Activated T-helper 1 cell treated with anti-CD3 and anti-CD28 coated beads, Interleukin-2, amount 50 U/mL, for 16 hours (primary cell): ENCODE data around the gene EPB41.
"Not testable (repeated sequence)": the region's sequence is repeated elsewhere in the genome, so short reads cannot be mapped to it uniquely, and the experiment has no call there.

Experiments used
- DNase-seq, 2 donors: peaks; one replicate each; pipeline ENCODE4 v3.0.0-alpha.2; 2020; ENCODE audit warnings: low read depth in 1 of 2, low spot score in 1 of 2

EPB41 gene

DNA sequence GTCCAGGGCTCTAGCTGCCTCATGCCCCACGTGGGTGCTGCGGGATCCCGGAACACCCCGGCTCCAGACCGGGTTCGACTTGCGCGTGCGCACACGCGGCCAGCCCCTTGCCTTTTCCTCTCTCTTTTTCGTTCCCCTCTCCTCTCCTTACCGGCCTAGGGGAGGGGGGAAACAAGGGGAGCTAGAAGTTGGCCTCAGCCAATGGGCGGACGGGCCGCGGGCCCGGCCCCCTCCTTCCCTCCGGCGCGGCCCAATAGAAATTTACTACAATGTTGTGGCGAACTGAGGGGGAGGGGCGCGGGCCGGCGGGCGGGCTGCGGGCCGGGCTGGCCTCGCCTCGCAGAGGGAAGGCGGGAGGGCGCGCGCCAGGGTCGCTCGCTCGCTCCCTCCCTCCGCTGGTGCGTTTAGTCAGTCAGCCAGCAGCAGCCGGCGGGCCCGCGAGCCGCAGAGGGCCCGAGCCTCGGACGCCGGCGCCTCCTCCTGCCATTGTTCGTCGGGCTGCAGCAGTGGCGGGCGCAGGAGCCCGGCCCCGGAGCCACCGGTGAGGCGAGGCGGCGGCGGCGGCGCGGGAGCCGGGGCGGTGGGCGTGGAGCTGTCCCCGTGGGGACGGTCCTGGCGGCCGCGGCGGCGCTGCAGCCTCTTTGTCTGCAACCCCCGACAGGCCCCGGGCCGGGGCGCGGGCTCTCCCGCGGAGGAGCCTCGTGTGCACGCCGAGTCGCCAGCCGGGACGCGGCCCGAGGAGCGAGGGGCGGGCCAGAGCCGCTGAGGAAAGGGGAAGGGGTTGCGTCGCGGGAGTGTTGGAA, at the start of gene EPB41:
EPB41 (plus strand) TSS at position 342 of the 803 bp plus-strand sequence. CDS start 72,869 bp downstream, outside the sequence.
- peak; percentile 82 to 85 for DNase-seq

DNA sequence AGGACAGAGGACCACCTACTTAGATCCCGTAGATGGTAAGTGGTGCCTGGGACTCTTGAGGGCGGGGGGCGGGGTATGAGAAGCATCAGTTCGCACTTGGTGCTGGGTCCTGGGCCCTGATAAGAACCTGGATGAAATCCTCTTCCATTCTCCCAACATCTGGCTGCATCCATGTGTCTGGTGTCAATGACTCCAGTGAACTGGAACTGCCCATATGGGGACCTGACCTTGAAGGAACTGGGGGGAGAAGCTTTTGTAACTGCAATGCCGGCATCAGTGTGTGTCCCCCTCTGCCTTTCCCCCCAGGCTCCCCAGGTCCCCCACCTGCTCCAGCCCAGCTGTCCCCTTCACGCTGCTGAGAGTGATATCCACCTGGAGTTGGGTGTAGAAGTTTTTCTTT, 49.7 kb upstream of the EPB41 start:
- no peak for DNase-seq

DNA sequence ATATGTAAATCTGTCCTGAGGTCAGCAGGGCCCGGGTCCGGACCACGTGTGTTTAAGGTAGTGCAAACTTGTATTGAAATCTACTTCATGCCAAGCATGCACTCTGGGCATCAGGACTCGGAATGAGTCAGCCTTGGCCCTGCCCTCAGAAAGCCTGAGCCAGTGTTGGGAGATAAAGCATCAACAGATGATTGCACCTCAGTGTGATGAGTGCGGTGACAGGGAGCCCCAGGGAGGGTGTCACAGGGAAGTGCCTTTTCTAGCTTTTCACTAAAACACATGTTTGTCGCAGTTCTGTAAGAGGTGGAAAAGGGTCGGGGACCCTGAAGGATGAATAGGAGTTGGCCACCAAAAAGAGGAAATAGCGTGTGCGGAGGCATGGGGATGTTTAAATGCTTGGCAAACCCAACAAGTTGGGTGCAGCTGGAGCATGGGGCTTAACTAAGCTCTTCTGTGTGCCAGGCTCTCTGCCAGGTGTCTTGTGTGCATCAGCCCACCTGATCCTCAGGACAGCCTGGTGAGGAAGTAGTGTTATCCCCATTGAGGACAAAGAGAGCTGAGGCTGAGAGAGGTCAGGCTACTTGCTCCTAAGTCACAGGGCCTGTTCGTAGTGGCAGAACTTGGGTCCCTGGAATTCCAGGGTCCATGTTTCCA, 48.2 kb upstream of the EPB41 start:
- DNase-seq: no peak

DNA sequence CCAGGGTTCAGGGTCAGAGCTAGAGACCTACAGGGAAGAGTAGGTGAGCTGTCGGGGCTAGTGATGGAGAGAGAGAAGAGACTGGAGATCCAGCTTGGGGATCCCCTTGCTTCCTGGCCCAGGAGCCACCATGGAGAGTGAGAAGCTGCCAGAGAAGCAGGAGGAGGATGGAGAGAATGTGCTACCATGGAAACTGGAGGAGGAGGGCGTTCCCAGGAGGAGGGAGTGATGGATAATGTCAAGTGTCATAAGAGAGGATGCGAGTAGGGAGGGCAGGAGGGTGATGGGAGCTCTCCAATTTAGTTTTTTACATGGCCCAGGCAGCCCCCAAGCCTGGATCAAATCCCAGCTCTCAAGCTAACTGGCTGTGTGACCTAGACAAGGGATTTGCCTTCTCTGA, 46.5 kb upstream of the EPB41 start:
- no peak for DNase-seq

DNA sequence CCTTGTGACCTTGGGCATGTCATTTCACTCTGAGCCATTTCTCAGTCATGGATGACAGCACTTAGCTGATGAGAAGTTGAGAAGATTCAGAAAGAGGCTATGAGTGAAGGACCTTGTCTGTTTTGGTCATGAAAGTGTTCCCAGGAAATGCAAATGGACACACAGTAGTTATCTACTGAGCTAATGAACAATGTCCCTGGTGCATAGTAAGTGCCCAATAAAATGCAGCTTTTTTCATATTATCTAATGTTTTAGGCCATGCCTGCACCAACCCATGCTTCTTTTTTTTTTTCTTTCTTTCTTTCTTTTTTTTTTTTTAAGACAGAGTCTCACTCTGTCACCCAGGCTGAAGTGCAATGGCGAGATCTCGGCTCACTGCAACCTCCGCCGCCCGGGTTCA, 44.4 kb upstream of the EPB41 start:
- no peak for DNase-seq

DNA sequence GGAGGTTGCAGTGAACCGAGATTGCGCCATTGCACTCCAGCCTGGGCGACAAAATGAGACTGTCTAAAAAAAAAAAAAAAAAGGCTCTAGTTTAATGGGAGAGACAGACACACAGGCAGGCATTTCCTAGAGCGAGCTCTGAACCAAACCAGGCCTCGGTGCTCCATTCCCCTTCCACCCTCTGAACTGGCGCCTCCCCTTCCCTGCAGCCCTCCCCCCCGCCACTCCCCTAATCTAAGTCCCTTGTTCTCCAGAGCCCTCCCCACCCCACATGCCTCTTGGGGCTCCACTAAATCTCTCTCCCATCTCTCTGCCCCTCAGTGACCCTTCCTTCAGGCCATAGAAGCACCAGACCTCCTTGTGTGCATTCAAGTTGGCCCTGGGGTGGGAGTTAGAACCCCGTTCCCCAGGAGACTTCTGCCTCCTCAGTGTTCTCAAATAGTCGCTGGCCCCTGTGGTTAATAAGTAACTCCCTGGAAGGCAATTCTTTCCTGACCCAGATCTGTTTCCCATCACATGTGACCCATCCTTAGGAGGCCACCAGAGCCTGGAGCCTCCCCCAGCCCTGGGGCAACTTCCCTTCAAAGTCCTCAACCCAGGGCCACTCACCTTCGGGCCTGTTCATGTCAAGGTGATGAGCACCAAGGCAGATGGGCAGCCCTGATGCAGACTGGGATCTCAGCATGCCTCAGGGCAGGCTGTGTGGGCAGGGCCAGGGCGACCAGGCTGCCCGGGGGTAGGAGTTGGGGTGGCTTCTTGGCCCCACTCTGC, 42.6 kb upstream of the EPB41 start:
- no peak for DNase-seq

DNA sequence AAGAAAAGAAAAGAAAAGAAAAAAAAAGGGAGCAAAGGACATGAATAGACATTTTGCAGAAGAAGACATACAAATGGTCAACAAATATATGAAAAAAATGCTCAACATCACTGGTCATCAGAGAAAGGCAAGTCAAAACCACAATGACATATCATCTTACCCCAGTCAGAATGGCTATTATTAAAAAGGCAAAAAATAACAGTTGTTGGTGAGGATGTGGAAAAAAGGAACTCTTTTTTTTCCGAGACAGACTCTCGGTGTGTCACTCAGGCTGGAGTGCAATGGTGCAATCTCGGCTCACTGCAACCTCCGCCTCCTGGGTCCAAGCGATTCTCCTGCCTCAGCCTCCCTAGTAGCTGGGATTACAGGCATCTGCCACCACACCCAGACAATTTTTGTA, 39.2 kb upstream of the EPB41 start:
- DNase-seq: not testable (repeated sequence)

DNA sequence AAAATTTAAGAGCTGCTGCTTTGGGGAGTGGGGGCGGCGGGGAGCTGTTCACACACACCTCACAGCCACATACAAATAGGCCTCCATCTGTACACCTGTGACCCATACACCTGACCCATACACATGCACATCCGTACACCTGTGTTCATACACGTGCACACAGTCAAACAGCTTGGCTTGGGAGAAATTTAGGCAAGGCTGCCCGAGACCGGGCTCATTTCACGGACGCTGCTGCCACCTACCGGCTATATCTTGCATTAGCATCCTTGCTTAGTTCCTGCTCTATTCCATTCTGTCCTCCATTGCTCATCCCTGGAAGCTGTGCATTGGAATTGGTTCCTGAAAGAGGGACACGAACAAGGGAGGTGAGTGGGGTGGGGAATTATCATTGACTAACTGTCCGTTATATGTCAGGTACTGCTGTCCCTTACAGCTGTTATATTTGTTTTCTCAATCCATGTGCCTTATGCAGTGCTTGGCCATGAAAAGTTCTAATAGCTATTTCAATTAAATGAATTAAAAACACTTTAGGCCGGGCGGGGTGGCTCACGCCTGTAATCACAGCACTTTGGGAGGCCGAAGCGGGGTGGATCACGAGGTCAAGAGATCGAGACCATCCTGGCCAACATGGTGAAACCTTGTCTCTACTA, 37.1 kb upstream of the EPB41 start:
- DNase-seq: peak; percentile 59 to 61

DNA sequence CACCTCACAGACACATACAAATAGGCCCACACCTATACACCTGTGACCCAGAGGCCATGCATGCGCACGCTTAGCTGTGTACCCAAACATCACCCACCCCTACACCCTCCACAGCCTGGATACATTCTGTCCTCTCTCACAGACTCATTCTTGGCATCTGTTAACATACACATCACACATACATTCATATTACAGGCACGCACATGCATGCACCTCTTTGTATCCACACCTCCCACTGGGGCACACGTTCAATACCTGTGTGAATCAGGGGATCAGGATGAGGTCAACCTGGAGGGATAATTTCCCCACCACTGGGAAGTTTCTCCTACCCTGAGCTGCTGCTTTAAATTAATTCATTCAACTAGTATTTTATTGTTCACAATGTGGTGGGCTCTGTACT, 35.6 kb upstream of the EPB41 start:
- no peak for DNase-seq

DNA sequence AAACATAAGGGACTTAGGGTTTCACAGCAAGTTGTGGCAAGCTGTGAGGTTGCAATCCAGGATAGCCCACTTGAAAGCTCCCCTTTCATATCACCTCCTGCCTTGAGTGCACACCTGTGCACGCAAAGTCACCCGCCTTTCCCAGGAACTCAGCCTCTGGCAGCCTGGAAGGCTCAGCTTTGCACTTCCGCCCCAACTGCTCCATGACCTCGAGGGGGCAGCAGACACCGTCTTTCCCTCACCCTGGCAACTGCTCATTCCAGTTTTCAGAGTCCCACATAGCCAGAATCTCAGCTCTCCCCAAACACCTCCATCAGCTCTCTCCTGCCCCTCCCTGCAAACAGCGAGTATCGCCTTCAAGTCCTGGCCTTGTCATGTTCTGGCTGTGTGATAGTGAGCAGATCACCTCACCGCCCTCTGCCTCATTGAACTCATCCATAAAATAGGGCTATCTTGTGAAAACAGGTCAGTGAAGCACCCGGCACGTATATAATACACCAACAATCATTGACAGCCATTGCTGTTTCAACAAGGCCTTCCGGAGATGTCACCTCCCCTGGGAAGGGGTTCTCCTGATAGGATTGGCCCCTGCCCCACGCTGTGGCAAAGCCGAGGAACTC, 32.2 kb upstream of the EPB41 start:
- DNase-seq: peak; percentile 59 to 67

DNA sequence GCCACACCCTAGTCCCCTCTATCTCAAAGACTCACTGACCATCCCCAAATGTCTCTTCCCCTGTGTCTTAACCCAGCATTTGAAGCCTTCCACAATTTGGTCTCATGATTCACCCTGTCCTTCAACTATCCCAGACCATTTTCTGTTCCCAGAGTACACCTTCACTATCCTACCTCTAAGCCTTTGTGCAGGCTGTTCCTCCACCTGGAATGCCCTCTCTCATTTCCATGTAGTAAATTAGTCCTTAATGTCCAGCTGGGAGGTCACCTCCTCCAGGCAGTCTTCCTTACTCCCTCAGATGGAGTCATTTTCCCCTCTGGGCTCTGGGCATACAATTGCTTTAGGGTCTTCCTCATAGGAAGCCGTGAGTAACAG, 31.1 kb upstream of the EPB41 start:
- DNase-seq: no peak

DNA sequence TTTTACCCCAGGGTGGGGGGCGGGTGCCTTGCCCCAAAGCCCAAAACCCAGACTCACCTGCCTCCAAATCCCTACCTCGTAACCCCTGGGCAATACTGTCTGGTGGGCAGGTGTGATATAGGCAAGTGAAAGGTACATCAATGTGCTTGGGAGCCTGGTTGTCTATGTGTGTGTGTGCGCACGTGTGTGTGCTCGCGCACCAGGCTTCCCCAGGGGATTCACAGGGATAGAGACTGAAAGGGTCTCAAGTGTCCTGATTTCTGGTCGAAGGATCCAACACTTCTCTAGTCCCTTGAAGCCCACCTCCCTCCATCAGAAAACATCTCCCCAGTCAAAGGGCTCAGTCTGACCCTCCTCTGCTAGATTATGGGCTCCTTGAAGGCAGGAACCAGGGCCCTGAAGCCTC, 28.9 kb upstream of the EPB41 start:
- DNase-seq: no peak

DNA sequence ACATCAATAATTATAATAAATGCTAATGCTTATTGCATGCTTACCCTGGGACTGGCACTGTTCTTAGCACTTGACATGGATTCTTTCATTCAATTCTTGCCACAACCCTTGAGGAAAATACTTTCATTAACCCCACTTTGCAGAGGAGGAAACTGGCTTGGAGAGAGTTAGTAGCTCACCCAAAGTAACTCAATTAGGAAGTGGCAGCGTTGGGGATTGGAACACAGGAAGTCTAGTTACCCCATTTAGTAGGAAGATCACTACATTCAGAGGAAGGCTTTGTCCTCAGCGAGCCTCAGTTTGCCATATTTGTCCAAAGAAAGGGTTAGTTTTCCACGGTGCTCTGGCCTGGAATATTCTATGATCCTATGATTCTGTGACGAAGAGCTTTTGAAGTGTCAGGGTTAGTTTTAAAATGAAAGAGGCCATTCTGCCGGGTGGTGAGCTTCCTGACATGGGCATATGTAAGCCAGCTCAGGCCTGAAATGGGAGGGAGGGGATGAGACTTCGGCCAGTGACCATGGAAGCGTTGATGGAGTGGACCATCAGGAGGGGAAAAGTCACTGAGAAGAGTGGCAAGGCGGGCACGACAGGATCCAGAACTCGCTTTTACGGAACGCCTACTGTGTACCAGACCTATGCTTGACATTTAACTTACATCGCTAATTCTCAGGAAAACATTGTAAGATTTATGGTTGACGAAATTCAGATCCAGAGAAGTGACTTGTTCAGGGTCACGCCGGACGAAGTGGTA, 28.2 kb upstream of the EPB41 start:
- DNase-seq: no peak

DNA sequence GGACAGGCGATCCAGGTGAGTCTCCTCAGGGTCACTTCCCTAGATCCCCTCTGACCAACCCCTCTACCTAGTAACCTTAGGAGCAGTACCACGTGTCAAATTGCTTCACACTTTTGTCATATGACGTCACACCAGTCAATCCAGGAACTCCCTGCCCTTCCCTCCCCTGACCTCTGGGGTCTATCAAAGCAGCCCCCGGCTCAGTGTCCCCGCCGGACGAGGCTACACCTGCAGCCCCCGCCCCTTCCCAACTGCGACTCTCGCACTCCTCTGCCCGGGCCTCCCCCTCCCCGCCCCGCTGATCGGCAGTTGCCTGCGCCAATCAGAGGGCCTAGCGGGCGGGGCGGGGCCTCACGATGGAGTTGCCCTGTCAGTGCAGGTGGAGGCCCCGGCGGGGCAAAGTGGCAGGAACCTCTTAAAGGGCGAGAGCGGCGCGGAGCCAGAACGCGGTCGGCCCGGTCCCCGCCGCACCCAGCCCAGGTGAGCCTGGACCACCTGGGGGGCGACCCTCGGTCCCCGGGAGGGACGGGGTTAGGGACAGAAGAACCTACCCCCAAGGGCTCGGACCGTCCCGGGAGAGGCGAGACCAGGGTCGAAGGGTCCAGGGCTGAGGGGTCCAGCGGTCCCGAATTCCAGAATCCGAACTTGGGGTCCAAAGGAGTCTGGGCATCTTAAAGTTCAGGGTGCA, 27.5 kb upstream of the EPB41 start:
- DNase-seq: peak; percentile 74 to 85

DNA sequence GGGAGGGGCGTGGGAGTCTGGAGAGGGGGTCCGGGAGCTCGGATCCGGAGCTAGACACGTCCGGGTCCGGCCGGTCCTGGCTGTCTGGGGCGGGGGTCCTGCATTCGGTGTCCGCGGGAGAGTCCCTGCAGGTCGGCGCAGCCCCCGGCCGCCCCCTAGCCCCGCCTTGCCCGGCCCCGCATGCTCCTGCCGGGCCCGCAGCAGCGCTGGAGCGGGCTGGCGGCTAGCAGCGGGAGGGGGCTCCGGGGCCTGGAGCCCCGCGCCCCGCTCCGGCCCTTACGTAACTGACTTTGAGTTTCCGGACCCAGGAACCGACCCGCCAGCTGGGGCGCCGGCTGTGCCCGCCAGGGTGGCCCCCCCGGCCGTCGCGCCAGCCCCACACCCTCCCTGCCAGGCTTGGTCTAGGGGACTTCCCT, 26.9 kb upstream of the EPB41 start:
- DNase-seq: peak; percentile 35 to 45

DNA sequence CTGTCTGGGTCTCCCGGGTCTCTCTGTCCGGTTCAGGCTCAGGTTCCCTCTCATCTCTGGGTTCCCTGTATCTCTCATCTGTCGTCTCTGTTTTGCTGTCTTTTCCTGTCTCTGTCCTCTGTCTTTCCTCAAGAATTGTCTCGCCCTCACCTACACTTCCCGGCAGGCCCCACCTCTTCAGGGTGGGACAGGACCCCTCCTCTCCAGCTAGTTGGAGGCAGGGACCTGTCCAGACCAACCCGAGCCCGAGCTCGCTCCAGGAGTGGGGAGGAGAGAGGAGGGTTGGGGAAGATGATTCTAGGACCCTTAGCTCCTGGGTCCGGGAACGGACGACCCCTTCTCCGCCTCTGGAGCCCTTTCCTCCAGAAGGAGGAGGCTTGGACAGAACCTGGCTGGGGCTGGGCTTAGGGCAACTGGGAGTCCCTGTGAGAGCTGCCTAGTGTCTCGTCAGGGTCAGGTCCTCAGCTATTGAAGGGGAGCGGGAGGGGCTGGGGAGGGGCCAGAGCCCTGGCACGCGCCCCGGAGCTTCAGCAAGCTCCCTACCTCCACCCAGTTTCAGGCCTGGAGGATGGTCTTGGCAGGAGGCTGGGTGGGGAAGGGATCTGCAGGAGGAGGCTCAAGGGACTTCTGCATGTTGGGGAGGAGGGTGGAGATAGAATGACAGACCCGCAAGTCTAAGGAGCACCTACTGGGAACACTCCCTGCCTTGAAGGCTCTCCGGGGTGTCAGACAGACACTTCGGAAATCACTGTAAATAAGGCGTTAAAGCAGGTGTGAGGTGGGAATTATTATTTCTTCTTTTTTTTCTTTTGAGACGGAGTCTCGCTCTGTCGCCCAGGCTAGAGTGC, 26.3 kb upstream of the EPB41 start:
- no peak for DNase-seq

DNA sequence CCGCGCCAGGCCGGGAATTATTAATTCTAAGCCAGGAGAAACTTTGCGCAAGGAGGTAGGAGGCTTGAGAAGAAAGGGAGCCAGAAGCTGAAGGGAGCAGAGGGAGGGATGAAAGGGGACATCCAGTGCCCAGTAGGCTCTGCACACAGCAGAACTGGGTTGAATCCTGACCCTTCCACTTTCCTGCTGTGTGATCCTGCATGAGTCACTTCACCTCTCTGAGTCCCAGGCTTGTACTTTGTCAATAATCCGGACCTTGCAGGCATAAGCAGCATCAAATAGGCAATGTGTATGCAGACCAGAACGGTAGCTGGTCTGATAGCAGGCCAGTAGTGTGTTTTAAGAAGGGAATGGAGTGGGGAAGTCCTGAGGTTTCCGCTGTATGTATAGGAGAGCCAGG, 25.5 kb upstream of the EPB41 start:
- no peak for DNase-seq

DNA sequence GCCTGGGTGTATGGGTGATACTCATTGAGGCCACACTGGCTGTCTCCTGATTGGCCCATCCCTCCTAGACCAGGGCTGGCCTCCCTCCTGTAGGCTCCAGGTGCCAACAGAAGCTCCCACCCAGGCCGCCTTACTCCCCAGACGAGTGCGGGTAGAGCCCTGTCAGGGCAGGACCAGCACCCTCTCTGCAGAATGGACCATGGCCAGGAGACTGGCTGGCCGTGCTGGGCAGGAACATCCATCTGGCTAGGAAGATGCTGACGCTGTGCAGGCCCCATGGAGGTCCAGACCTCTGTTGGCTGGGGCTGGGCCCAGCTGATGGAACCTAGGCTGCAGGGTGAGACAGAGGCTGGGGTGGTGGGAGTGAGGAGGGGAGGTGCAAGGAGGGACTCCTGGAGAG, 25.0 kb upstream of the EPB41 start:
- DNase-seq: no peak

DNA sequence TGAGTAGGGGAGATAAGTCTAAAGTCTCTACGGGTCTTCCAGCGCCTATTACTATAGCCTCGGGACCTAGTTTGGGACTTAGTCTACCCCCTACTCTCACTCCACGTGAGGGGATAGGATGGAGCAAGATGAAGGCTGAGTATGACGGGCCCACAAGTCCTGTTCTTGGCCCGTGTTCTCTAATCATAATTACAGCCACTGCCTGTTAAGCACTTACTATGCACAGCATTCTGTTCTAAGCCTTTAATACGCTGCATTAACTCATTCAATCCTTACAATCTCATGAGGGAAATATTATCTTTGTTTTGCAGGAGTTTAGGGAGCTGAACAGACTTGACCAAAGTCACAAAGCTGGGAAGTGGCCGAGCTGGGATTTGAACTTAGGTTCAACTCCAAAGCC, 23.9 kb upstream of the EPB41 start:
- DNase-seq: no peak
